NCI-H1694 treated with DMSO at 0.1 percent for 48 hours (cell line): ENCODE measurements around the gene MYT1.
A peak's percentile ranks its signal among the peaks of the same experiment; 100 is the strongest.

ENCODE experiments used
- DNase-seq: peaks from one replicate; lab custom pipeline; 2025; lab: John Stamatoyannopoulos, UW

The MYT1 gene

GRCh38 chr20:64139199-64140060 lies 24.8 kb upstream of the MYT1 start:
- no peak for DNase-seq

GRCh38 chr20:64140061-64140931 lies 24.0 kb upstream of the MYT1 start:
- DNase-seq: no peak

- no peak for DNase-seq
These were observed 23.3 kb upstream of the MYT1 start for GRCh38 chr20:64140956-64141355.

GRCh38 chr20:64142590-64142989 lies 21.7 kb upstream of the MYT1 start:
- DNase-seq: no peak

- DNase-seq: no peak
These were observed 21.0 kb upstream of the MYT1 start for GRCh38 chr20:64143018-64143801.

- no peak for DNase-seq
These were observed 19.9 kb upstream of the MYT1 start for GRCh38 chr20:64144144-64144912.

- DNase-seq: no peak
These were observed 18.6 kb upstream of the MYT1 start for GRCh38 chr20:64145458-64146300.

GRCh38 chr20:64146301-64146935 lies 17.8 kb upstream of the MYT1 start:
- peak; percentile 17 for DNase-seq

- DNase-seq: no peak
These were observed 17.2 kb upstream of the MYT1 start for GRCh38 chr20:64146936-64147477.

- DNase-seq: no peak
These were observed 15.7 kb upstream of the MYT1 start for GRCh38 chr20:64148581-64148980.

GRCh38 chr20:64149141-64149540 lies 15.1 kb upstream of the MYT1 start:
- DNase-seq: no peak

- DNase-seq: no peak
These were observed 14.3 kb upstream of the MYT1 start for GRCh38 chr20:64149809-64150560.

- no peak for DNase-seq
These were observed 13.3 kb upstream of the MYT1 start for GRCh38 chr20:64150756-64151632.

- DNase-seq: no peak
These were observed 12.4 kb upstream of the MYT1 start for GRCh38 chr20:64151633-64152530.

GRCh38 chr20:64152906-64153305 lies 11.3 kb upstream of the MYT1 start:
- DNase-seq: no peak

GRCh38 chr20:64153410-64153809 lies 10.8 kb upstream of the MYT1 start:
- no peak for DNase-seq
